CD1c-positive myeloid dendritic cell (primary cell): Measurements from ENCODE around the gene MORF4L2.
"Not testable (repeated sequence)": the region's sequence is repeated elsewhere in the genome, so short reads cannot be mapped to it uniquely, and the experiment has no call there.

ENCODE experiments used
- DNase-seq: peaks from one replicate; pipeline ENCODE4 v3.0.0-alpha.2; 2016; ENCODE audit errors: extremely low spot score

MORF4L2 gene

DNA sequence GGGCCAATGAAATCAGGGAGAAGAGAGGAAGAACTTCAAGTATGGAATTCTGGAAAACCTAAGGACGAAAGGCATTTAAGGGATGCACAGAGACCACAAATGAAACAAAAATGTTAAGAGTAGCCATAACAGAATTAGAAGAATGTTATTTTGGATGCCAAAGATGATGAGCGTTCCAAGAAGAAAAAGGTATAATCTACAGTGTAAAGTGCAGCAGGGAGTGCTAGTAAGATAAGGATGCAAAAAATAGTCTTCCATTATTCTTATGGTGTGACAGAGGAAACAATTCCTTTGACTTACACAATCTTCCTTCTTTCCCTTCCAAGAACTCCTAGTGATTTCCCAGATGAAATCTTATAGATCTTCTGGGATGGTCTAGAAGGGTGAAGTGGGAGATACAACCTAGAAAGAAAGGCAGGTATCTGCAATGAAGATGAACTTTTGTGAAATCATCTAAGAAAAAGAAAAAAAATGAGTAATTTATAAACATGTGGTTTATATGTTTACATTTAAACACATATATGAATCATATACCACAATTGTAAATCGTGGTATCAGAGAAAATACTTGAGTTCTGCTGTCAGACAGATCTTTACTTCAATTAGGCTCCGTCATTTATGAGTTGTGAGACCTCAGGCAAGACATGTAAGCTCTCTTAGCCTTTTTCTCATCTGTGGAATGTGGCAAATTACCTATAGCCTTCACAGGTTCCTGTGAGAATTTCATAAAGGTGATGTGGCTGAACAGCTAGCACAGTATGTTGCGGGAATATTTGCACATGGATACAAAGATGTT, 8.1 kb downstream of the MORF4L2 start:
- no peak for DNase-seq

- no peak for DNase-seq
These were observed 11.7 kb downstream of the MORF4L2 start for GRCh38 chrX:103674531-103675454.

- DNase-seq, result no peak
These were observed 16.8 kb downstream of the MORF4L2 start for GRCh38 chrX:103669745-103670144.

DNA sequence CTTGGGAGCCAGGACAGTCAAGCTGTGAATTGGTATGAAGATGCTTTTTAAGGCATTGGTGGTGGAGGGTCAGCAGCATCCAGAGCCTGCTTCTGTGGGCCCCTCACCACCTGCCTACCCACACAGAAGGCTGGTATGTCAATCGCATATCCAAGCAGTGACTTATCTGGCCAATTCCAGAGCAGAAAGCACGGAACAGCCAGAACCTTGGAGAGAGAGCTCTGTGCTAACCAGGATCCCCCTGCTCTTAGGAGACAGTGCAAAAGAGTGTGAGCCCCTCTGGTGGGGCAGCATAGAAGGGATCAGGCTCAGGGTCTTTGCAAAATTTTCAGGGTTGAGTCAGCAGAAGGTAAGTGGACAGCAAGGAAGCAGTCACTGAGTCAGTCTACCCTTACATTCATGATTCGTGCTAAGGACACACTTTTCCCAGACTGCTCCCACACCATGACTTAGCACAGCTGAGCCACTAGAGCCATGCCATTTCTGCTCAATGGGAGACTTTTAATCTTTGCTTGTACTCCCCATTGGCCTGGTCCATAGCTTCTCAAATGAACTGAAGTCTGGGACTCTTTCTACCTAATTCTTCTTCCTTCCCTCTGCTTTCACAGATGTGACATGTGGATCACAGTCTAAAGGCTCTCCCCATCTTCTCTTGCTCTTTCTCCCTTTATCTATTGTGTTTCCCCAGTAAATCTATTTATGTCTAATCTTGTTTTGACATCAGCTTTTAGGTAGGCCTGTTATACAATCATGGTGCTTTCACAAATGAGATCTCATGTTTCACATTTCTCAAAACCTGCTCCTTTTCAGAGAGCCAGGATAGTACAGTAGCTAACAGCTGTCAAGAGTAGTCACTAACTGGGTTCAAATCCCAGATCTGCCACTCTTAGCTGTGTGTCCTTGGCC, 20.0 kb downstream of the MORF4L2 start:
- no peak for DNase-seq

- no peak for DNase-seq
These were observed 22.3 kb downstream of the MORF4L2 start for GRCh38 chrX:103663981-103664762.

DNA sequence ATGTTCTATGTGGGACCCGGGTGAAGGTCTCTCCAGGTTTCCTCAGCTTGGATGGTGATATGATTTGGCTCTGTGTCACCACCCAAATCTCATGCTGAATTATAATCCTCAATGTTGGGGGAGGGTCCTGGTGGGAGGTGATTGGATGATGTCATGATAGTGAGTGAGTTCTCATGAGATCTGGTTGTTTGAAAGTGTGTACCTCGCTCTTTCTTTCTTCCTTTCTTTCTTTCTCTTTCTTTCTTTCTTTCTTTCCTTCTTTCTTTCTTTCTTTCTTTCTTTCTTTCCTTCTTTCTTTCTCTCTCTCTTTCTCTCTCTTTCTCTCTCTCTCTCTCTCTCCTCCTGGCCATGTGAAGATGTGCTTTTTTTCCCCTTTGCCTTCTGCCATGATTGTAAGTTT, 27.0 kb downstream of the MORF4L2 start:
- not testable (repeated sequence) for DNase-seq

GRCh38 chrX:103658681-103659433, 27.6 kb downstream of the MORF4L2 start:
- no peak for DNase-seq

- DNase-seq, result not testable (repeated sequence)
These were observed 29.4 kb downstream of the MORF4L2 start for GRCh38 chrX:103657066-103657465.

GRCh38 chrX:103656617-103657016, 29.9 kb downstream of the MORF4L2 start:
- DNase-seq, result no peak

- DNase-seq, result not testable (repeated sequence)
These were observed 31.1 kb downstream of the MORF4L2 start for GRCh38 chrX:103655230-103656000.

DNA sequence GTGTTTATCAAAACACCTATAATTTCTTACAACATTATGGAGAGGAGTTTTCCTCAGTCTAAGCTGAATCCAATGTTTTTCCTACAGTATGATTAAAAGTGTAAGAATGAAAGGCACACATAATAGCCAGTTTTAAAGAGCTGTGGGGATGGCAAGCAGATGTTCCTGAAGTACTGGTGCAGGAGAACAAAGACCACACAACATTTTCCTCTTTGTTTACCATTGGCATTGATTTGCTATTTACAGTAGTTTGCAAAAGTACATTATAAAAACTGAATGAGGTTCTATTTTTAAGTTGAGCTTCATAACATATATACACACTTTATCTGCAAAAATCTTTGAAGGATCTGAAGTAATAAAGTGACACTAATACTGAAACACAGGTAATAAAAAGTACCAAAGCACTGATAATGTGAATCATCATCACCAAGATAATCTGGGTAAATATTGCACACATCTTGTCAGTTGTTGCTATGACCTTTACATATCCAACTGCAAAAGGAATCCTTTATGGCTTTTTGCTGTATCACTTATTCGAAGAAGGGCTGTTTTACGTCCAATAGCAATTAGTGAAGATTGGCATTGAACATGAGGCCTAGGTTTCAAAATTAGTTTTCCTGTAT, 35.2 kb downstream of the MORF4L2 start:
- no peak for DNase-seq

- DNase-seq, result no peak
These were observed 38.9 kb downstream of the MORF4L2 start for GRCh38 chrX:103647630-103648029.

DNA sequence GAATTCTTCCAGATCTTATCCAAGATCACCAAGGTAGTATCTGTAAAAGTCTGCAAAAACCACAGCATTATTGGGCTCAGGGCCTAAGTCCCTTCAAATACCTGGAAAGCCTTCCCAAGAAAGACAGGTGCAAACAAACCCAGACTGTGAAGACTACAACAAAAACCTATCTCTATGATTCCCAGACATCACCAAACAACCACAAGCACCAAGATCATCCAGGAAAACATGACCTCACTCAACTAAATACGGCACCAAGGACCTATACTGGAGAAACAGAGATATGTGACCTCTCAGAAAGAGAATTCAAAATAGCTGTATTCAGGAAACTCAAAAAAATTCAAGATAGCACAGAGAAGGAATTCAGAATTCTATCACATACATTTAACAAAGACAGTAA, 42.4 kb downstream of the MORF4L2 start:
- no peak for DNase-seq

DNA sequence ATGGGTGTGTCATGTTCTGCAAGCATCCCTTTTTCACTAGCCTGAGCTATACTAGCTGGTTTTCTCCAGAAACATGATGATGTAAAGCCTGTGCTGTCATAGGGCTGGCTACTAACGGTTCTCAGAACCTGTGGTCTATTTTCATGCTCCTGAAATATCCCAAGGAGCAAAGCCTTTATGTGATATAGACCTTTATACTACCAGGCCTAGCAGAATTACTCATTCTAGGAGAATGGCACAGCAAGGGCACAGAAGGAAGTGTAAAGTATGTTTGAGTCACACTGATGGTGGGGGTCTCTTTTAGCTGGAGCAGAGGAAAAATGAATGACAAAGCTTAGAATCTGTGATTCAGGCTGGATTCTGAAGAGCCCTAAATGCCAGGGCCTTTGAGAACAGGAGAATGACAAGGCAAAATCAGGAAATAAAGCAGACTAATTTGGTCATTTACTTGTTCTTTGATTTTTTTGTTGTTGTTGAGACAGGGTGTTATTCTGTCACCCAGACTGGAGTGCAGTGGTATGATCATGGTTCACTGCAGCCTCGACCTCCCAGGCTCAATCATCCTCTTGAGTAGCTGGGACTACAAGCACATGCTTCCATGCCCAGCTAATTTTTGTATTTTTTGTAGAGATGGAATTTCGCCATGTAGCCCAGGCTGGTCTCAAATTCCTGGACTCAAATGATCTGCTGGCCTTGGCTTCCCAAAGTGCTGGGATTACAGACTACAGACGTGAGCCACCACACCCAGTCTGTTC, 45.9 kb downstream of the MORF4L2 start:
- DNase-seq, result no peak

GRCh38 chrX:103638479-103639346, 47.8 kb downstream of the MORF4L2 start:
- not testable (repeated sequence) for DNase-seq

DNA sequence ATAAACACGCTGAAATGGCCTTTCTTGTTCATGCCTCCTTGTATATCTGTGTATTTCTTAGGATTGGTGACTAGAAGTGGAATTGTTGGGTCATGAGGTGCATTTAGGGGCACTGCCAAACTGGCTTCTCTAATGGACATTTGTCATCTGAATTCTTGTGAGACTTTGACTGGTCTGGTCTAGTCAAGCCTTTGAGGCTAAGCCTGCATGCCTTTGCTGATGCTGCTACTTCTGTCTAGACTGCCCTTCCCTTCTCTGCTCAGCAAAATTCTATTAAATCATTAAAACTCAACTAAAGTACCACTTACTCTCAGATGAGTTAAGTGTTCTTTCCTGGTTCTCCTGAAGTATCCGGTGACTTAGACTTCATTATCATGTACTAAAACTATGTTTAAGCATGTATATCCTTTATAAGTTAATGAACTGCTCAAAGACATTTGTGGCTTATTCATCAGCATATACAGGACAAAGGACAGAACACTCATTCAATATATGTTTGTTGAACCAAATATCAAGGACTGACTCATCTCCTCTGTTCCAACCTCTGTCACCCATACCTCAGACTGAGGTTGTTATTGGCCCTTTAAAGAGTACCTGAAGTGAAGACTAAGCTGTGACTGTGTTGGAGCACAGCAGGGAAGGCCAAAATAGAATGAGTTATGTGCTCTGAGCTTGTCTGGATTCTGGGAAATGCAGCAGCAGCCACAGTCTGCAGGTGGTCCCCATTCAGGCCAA, 48.7 kb downstream of the MORF4L2 start:
- no peak for DNase-seq

DNA sequence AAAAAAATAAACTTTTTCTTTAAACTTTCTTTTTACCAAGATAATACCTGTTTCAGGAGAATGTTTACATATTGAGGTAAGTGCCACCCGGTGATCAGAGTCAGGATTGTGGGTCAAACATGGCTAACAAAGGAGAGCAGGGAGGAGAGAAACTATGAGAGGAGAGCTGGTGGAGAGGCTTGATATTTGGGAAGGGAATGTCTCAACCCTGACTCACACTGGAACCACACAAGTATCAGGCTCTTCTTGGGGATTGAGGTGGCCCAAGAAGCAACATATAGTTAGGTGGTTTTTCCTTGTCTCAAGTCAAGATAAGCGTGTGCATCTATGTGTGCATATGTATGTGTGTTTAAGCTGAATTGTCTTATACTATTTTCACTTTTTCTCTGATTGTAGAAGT, 51.1 kb downstream of the MORF4L2 start:
- no peak for DNase-seq
